HepG2 (cell line): ENCODE measurements around the gene WDR20. TPM values are rescaled to one million over a fixed set of nuclear protein-coding genes. Genes with fewer than 3 reads are reported as not detected.

Experiments used
- ARID2 ChIP-seq: sonication (generic); formaldehyde crosslinking; IDR thresholded peaks from 2 replicates; pipeline ENCODE4 v1.8.1; 2022; ENCODE audit warnings: mild to moderate bottlenecking, missing genetic modification reagents, borderline replicate concordance
- CENPX ChIP-seq: sonication (generic); formaldehyde crosslinking; IDR thresholded peaks from 2 replicates; pipeline ENCODE4 v1.9.0; 2021; ENCODE audit warnings: mild to moderate bottlenecking, missing genetic modification reagents, moderate library complexity
- CHD2 ChIP-seq: IDR thresholded peaks from 2 replicates; pipeline ENCODE4 v1.6.1; 2011; ENCODE audit warnings: low read depth, low read length, improper control_type of control experiment
- FOXA3 ChIP-seq: IDR thresholded peaks from 2 replicates; pipeline ENCODE4 v1.6.1; 2016; ENCODE audit warnings: missing genetic modification reagents, missing compliant biosample characterization
- HNF4A ChIP-seq: sonication (generic); formaldehyde crosslinking; IDR thresholded peaks from 2 replicates; pipeline ENCODE4 v1.4.0; 2020; ENCODE audit warnings: missing genetic modification reagents
- IRX3 ChIP-seq: sonication (generic); formaldehyde crosslinking; IDR thresholded peaks from 2 replicates; pipeline ENCODE4 v1.8.1; 2023; ENCODE audit warnings: mild to moderate bottlenecking, low read depth, missing genetic modification reagents, borderline replicate concordance
- KLF6 ChIP-seq: IDR thresholded peaks from 2 replicates; pipeline ENCODE4 v1.8.0; 2016; ENCODE audit warnings: missing biosample characterization, missing genetic modification reagents
- MTA3 ChIP-seq: sonication (generic); formaldehyde crosslinking; IDR thresholded peaks from 2 replicates; pipeline ENCODE4 v1.4.0; 2020; ENCODE audit warnings: missing genetic modification reagents
- NCOA5 ChIP-seq: sonication (generic); formaldehyde crosslinking; IDR thresholded peaks from 2 replicates; pipeline ENCODE4 v1.4.0; 2020; ENCODE audit warnings: missing genetic modification reagents
- PTBP1 ChIP-seq: fragments of 200-400 bp; formaldehyde crosslinking; IDR thresholded peaks from 2 replicates; pipeline ENCODE4 v1.6.1; 2018; ENCODE audit warnings: low read length, low read depth; ENCODE audit not compliant: poor library complexity, severe bottlenecking
- SMC3 ChIP-seq: IDR thresholded peaks from 2 replicates; pipeline ENCODE4 v1.6.1; 2011; ENCODE audit warnings: low read length, improper control_type of control experiment
- XBP1 ChIP-seq: sonication (generic); formaldehyde crosslinking; IDR thresholded peaks from 2 replicates; pipeline ENCODE4 v1.5.0; 2020; ENCODE audit warnings: missing genetic modification reagents
- YEATS4 ChIP-seq: sonication (generic); formaldehyde crosslinking; IDR thresholded peaks from 2 replicates; pipeline ENCODE4 v1.4.0; 2020; ENCODE audit warnings: missing genetic modification reagents, borderline replicate concordance
- ZNF292 ChIP-seq: sonication (generic); formaldehyde crosslinking; IDR thresholded peaks from 2 replicates; pipeline ENCODE4 v1.8.1; 2022; ENCODE audit warnings: mild to moderate bottlenecking, low read depth, missing genetic modification reagents, borderline replicate concordance
- ZNF431 ChIP-seq: sonication (generic); formaldehyde crosslinking; IDR thresholded peaks from 2 replicates; pipeline ENCODE4 v1.9.0; 2022; ENCODE audit warnings: missing genetic modification reagents, low read depth, mild to moderate bottlenecking, borderline replicate concordance
- polyA plus RNA-seq, 8 experiments: library from polyadenylated mRNA; depleted of rRNA in 3 of 8; stranded (reverse) in 7 of 8; unstranded in 1 of 8; fragments of >200 nt; fragmentation: Illumina TruSeq in 4 of 8; extraction: Trizol in 4 of 8; gene quantifications; 2 replicates each; pipeline versions ENCODE4 v1.2.1 to v1.2.3, GENCODE V29; 2011 to 2016; ENCODE audit warnings: low read depth in 4 of 8, missing spikeins in 1 of 8, mixed read lengths in 1 of 8; ENCODE audit not compliant: insufficient read depth in 1 of 8
- total RNA-seq, 5 experiments: library from RNA; depleted of rRNA; stranded (reverse); fragments of >200 nt; fragmentation: Illumina TruSeq; extraction: Trizol; gene quantifications; 2 replicates each; pipeline ENCODE4 v1.2.3, GENCODE V29; 2016; ENCODE audit warnings: low read depth in 1 of 5
- TF ChIP-seq, protein P1 (sequence below): sonication (generic); formaldehyde crosslinking; IDR thresholded peaks from 2 replicates; pipeline ENCODE4 v1.4.0; 2020; ENCODE audit warnings: missing genetic modification reagents
- TF ChIP-seq, protein P2 (sequence below): sonication (generic); formaldehyde crosslinking; conservative IDR thresholded peaks from 2 replicates; pipeline ENCODE4 v1.4.0; 2020; ENCODE audit warnings: missing genetic modification reagents
- TF ChIP-seq, protein P3 (sequence below): sonication (generic); formaldehyde crosslinking; IDR thresholded peaks from 2 replicates; pipeline ENCODE4 v1.4.0; 2020; ENCODE audit warnings: missing genetic modification reagents
- TF ChIP-seq, protein P4 (sequence below): sonication (generic); formaldehyde crosslinking; IDR thresholded peaks from 2 replicates; pipeline ENCODE4 v1.5.1; 2020; ENCODE audit warnings: missing genetic modification reagents, mild to moderate bottlenecking, borderline replicate concordance

The WDR20 gene
- total and polyA plus RNA-seq, 2 of the 13 experiments (the other 11 are each of a cell fraction or from before 2014, with no cell fraction given) = 10.4 to 23.2 TPM

DNA sequence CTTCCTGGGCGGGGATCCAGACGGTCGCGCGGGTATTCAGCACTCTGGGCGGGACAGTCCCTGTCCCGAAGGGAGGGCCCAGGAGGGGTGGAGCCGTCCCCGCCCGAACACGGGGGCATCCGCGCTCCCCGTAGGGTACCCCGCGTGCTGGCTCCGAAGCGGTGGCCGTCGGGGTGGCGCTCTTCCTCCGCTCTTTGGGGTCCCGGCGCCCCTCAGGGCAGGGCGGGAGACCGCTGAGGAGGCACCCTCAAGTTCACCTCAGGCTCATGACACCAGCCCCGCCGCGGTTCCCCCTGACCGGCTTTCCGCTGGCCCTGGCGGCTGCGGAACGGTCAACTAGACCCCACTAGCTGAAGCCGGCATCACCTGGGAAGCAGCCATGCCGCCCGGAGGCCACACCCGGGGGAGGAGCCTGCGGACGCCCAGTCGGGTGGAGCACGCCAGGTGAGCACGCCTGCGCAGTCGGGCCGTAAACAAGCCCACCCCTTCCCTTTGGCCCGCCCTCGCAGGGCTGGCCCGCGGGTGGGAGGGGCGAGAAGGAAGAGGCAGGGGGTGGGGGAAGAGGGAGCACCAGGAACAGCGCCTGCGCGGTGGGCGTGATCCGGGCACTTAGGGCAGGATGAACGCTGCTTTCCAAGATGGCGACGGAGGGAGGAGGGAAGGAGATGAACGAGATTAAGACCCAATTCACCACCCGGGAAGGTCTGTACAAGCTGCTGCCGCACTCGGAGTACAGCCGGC is at the start of gene WDR20 (continued):
- TF ChIP-seq, protein P1, sequence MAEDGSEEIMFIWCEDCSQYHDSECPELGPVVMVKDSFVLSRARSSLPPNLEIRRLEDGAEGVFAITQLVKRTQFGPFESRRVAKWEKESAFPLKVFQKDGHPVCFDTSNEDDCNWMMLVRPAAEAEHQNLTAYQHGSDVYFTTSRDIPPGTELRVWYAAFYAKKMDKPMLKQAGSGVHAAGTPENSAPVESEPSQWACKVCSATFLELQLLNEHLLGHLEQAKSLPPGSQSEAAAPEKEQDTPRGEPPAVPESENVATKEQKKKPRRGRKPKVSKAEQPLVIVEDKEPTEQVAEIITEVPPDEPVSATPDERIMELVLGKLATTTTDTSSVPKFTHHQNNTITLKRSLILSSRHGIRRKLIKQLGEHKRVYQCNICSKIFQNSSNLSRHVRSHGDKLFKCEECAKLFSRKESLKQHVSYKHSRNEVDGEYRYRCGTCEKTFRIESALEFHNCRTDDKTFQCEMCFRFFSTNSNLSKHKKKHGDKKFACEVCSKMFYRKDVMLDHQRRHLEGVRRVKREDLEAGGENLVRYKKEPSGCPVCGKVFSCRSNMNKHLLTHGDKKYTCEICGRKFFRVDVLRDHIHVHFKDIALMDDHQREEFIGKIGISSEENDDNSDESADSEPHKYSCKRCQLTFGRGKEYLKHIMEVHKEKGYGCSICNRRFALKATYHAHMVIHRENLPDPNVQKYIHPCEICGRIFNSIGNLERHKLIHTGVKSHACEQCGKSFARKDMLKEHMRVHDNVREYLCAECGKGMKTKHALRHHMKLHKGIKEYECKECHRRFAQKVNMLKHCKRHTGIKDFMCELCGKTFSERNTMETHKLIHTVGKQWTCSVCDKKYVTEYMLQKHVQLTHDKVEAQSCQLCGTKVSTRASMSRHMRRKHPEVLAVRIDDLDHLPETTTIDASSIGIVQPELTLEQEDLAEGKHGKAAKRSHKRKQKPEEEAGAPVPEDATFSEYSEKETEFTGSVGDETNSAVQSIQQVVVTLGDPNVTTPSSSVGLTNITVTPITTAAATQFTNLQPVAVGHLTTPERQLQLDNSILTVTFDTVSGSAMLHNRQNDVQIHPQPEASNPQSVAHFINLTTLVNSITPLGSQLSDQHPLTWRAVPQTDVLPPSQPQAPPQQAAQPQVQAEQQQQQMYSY (CRISPR knock-in tag) = no peak
- no peak for TF ChIP-seq IRX3
- no peak for TF ChIP-seq XBP1 (CRISPR knock-in tag)
- TF ChIP-seq FOXA3 (CRISPR knock-in tag) = peak; percentile 88
- no peak for TF ChIP-seq ARID2 (CRISPR knock-in tag)
- TF ChIP-seq, protein P2, sequence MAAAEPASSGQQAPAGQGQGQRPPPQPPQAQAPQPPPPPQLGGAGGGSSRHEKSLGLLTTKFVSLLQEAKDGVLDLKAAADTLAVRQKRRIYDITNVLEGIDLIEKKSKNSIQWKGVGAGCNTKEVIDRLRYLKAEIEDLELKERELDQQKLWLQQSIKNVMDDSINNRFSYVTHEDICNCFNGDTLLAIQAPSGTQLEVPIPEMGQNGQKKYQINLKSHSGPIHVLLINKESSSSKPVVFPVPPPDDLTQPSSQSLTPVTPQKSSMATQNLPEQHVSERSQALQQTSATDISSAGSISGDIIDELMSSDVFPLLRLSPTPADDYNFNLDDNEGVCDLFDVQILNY (CRISPR knock-in tag) = no peak
- no peak; the same call in 1 of the 2 replicates for TF ChIP-seq KLF6 (CRISPR knock-in tag)
- TF ChIP-seq, protein P3, sequence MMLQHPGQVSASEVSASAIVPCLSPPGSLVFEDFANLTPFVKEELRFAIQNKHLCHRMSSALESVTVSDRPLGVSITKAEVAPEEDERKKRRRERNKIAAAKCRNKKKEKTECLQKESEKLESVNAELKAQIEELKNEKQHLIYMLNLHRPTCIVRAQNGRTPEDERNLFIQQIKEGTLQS (CRISPR knock-in tag) = no peak
- no peak for TF ChIP-seq ZNF292 (CRISPR knock-in tag)
- 0 out of 2 replicates have a peak, but pooled peaks have one; percentile 10 for TF ChIP-seq CHD2
- TF ChIP-seq, protein P4, sequence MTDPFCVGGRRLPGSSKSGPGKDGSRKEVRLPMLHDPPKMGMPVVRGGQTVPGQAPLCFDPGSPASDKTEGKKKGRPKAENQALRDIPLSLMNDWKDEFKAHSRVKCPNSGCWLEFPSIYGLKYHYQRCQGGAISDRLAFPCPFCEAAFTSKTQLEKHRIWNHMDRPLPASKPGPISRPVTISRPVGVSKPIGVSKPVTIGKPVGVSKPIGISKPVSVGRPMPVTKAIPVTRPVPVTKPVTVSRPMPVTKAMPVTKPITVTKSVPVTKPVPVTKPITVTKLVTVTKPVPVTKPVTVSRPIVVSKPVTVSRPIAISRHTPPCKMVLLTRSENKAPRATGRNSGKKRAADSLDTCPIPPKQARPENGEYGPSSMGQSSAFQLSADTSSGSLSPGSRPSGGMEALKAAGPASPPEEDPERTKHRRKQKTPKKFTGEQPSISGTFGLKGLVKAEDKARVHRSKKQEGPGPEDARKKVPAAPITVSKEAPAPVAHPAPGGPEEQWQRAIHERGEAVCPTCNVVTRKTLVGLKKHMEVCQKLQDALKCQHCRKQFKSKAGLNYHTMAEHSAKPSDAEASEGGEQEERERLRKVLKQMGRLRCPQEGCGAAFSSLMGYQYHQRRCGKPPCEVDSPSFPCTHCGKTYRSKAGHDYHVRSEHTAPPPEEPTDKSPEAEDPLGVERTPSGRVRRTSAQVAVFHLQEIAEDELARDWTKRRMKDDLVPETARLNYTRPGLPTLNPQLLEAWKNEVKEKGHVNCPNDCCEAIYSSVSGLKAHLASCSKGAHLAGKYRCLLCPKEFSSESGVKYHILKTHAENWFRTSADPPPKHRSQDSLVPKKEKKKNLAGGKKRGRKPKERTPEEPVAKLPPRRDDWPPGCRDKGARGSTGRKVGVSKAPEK (CRISPR knock-in tag) = no peak
- TF ChIP-seq SMC3 = no peak
- no peak for TF ChIP-seq CENPX (CRISPR knock-in tag)
- TF ChIP-seq YEATS4 (CRISPR knock-in tag) = 0 out of 2 replicates have a peak, but pooled peaks have one; percentile 31
- 0 out of 2 replicates have a peak, but pooled peaks have one; percentile 5 for TF ChIP-seq HNF4A (CRISPR knock-in tag)
- TF ChIP-seq MTA3 (CRISPR knock-in tag) = no peak
- TF ChIP-seq NCOA5 (CRISPR knock-in tag) = no peak
- no peak for TF ChIP-seq ZNF431 (CRISPR knock-in tag)
- peak; percentile 26 for TF ChIP-seq PTBP1
